Large intestine (tissue), 3 donors: ENCODE measurements around the gene PRR16. TPM values are rescaled to one million over a fixed set of nuclear protein-coding genes. Genes with fewer than 3 reads are reported as not detected.
A peak's percentile ranks its signal among the peaks of the same experiment; 100 is the strongest.

Experiments used
- DNase-seq, 2 donors: peaks; one replicate each; pipeline versions ENCODE4 v3.0.0 to v3.0.0-alpha.2; 2013
- H3K27ac ChIP-seq: one replicate; pipeline ENCODE4 v1.5.1; 2013; ENCODE audit warnings: low read length
- H3K27me3 ChIP-seq: 2 replicates; pipeline ENCODE4 v1.6.1; 2013; ENCODE audit warnings: low read length; ENCODE audit not compliant: control insufficient read depth, insufficient read depth
- H3K36me3 ChIP-seq: 2 replicates; pipeline ENCODE4 v1.6.1; 2013; ENCODE audit warnings: low read length; ENCODE audit not compliant: control insufficient read depth, insufficient read depth
- H3K4me1 ChIP-seq: one replicate; pipeline ENCODE4 v1.6.1; 2013; ENCODE audit warnings: low read length; ENCODE audit not compliant: control insufficient read depth, insufficient read depth
- H3K4me3 ChIP-seq: one replicate; pipeline ENCODE4 v1.5.1; 2013; ENCODE audit warnings: low read length
- H3K9me3 ChIP-seq: one replicate; pipeline ENCODE4 v1.6.1; 2013; ENCODE audit warnings: mild to moderate bottlenecking, low read depth, low read length, moderate library complexity; ENCODE audit not compliant: control insufficient read depth
- WGBS: methylation state at CpG from one replicate; pipeline ENCODE4 v1.1.5; 2013; ENCODE audit warnings: low lambda C conversion rate; ENCODE audit not compliant: insufficient coverage; 5-methylcytosine and 5-hydroxymethylcytosine counted together
- polyA plus RNA-seq: library from polyadenylated mRNA; unstranded; fragments of 120-200 nt; gene quantifications from one replicate; pipeline ENCODE4 v1.2.1, GENCODE V29; 2013

PRR16 gene
- polyA plus RNA-seq, 1 donor = 2.7 TPM

- Histone ChIP-seq H3K36me3 (no peaks in the 10 kb centered on the region), H3K4me3 (no peak overlapping the region), H3K27ac (no peak overlapping the region), H3K4me1 (no peaks in the 10 kb centered on the region), H3K9me3 (no peaks in the 10 kb centered on the region), H3K27me3 (no peaks in the 10 kb centered on the region)
- no CpG with 5 or more reads among the region's 3 CpGs for WGBS
- no peak for DNase-seq
These were observed 164.1 kb downstream of the PRR16 start for GRCh38 chr5:120628156-120628555.

- 63% methylated on average over 2 of the region's 5 CpGs for WGBS
These were observed 166.4 kb downstream of the PRR16 start for GRCh38 chr5:120630550-120630949.

GRCh38 chr5:120631611-120632010 lies 167.5 kb downstream of the PRR16 start:
- Histone ChIP-seq H3K4me1 (no peaks in the 10 kb centered on the region), H3K36me3 (no peaks in the 10 kb centered on the region), H3K9me3 (no peaks in the 10 kb centered on the region), H3K27me3 (no peaks in the 10 kb centered on the region), H3K27ac (no peak overlapping the region), H3K4me3 (no peak overlapping the region)
- no CpG with 5 or more reads among the region's 2 CpGs for whole genome bisulfite sequencing
- DNase-seq = no peak

More at GRCh38 chr5:120630550-120630949, 166.4 kb downstream of the PRR16 start:
- no peak overlapping the region for H3K4me3 ChIP-seq
- H3K27ac ChIP-seq = no peak overlapping the region
- no peaks in the 10 kb centered on the region for H3K36me3 ChIP-seq
- H3K27me3 ChIP-seq = no peaks in the 10 kb centered on the region
- DNase-seq = no peak
- H3K4me1 ChIP-seq = no peaks in the 10 kb centered on the region
- no peaks in the 10 kb centered on the region for H3K9me3 ChIP-seq

GRCh38 chr5:120632430-120632829 lies 168.3 kb downstream of the PRR16 start:
- 100% methylated on average over 3 of the region's 3 CpGs for WGBS
- no peaks in the 10 kb centered on the region for H3K9me3 ChIP-seq
- no peak overlapping the region for H3K4me3 ChIP-seq
- no peak overlapping the region for H3K27ac ChIP-seq
- no peak for DNase-seq
- no peaks in the 10 kb centered on the region for H3K4me1 ChIP-seq
- H3K27me3 ChIP-seq = no peaks in the 10 kb centered on the region
- no peaks in the 10 kb centered on the region for H3K36me3 ChIP-seq

- Histone ChIP-seq H3K9me3 (no peaks in the 10 kb centered on the region), H3K27ac (no peak overlapping the region), H3K27me3 (no peaks in the 10 kb centered on the region), H3K36me3 (no peaks in the 10 kb centered on the region), H3K4me3 (no peak overlapping the region), H3K4me1 (no peaks in the 10 kb centered on the region)
- WGBS = 56% methylated on average over 3 of the region's 3 CpGs
- DNase-seq = no peak
These were observed 174.3 kb downstream of the PRR16 start for GRCh38 chr5:120638449-120638848.

- no peaks in the 10 kb centered on the region for H3K9me3 ChIP-seq
- 70% methylated on average over 2 of the region's 3 CpGs for WGBS
- no peaks in the 10 kb centered on the region for H3K4me1 ChIP-seq
- no peak overlapping the region for H3K4me3 ChIP-seq
- H3K27me3 ChIP-seq = no peaks in the 10 kb centered on the region
- DNase-seq = no peak
- H3K27ac ChIP-seq = no peak overlapping the region
- no peaks in the 10 kb centered on the region for H3K36me3 ChIP-seq
These were observed 176.7 kb downstream of the PRR16 start for GRCh38 chr5:120640778-120641177.

GRCh38 chr5:120644516-120644915 lies 180.4 kb downstream of the PRR16 start:
- DNase-seq = no peak
- no peak overlapping the region for H3K4me3 ChIP-seq

GRCh38 chr5:120655828-120656435 lies 191.8 kb downstream of the PRR16 start:
- Histone ChIP-seq H3K4me1 (no peaks in the 10 kb centered on the region), H3K9me3 (no peaks in the 10 kb centered on the region), H3K4me3 (no peak overlapping the region), H3K27ac (no peak overlapping the region), H3K27me3 (no peaks in the 10 kb centered on the region), H3K36me3 (no peaks in the 10 kb centered on the region)
- DNase-seq = peak in 1 of 2 donors; percentile 4
- 20% methylated on average over 1 of the region's 5 CpGs for WGBS

More at GRCh38 chr5:120644516-120644915, 180.4 kb downstream of the PRR16 start:
- no peaks in the 10 kb centered on the region for H3K9me3 ChIP-seq
- H3K36me3 ChIP-seq = no peaks in the 10 kb centered on the region
- no peaks in the 10 kb centered on the region for H3K4me1 ChIP-seq
- no peaks in the 10 kb centered on the region for H3K27me3 ChIP-seq
- H3K27ac ChIP-seq = no peak overlapping the region

- H3K4me1 ChIP-seq = no peaks in the 10 kb centered on the region
- H3K27ac ChIP-seq = no peak overlapping the region
- no CpG with 5 or more reads among the region's 1 CpG for WGBS
- no peaks in the 10 kb centered on the region for H3K27me3 ChIP-seq
- no peaks in the 10 kb centered on the region for H3K9me3 ChIP-seq
- H3K4me3 ChIP-seq = no peak overlapping the region
- H3K36me3 ChIP-seq = no peaks in the 10 kb centered on the region
- no peak for DNase-seq
These were observed 193.0 kb downstream of the PRR16 start for GRCh38 chr5:120657104-120657503.

GRCh38 chr5:120677481-120677880 lies 213.4 kb downstream of the PRR16 start:
- Histone ChIP-seq H3K4me1 (no peaks in the 10 kb centered on the region), H3K36me3 (no peaks in the 10 kb centered on the region), H3K9me3 (no peaks in the 10 kb centered on the region), H3K4me3 (no peak overlapping the region), H3K27ac (no peak overlapping the region), H3K27me3 (no peaks in the 10 kb centered on the region)
- no peak for DNase-seq

- WGBS = 83% methylated on average over 1 of the region's 1 CpG
- Histone ChIP-seq H3K27ac (no peak overlapping the region), H3K4me3 (no peak overlapping the region), H3K9me3 (no peaks in the 10 kb centered on the region), H3K36me3 (no peaks in the 10 kb centered on the region), H3K4me1 (no peaks in the 10 kb centered on the region), H3K27me3 (no peaks in the 10 kb centered on the region)
- no peak for DNase-seq
These were observed 214.2 kb downstream of the PRR16 start for GRCh38 chr5:120678279-120678678.
